SK-N-SH (cell line): ENCODE data around the gene SEMA4D. TPM values are rescaled to one million over a fixed set of nuclear protein-coding genes. Genes with fewer than 3 reads are reported as not detected.

Experiments
- CTCF ChIA-PET: fragments of 300-600, 350-600 bp; formaldehyde crosslinking; extraction: SDS; loops from one replicate; lab custom pipeline; 2021; lab: Yijun Ruan, JAX
- POLR2A ChIA-PET: fragments of 350-600 bp; sonication (Branson Sonifier 250); formaldehyde crosslinking; extraction: SDS; loops from one replicate; lab custom pipeline; 2020; ENCODE audit warnings: antibody characterized with exemption, inconsistent platforms; lab: Yijun Ruan, JAX
- DNase-seq: peaks from one replicate; pipeline ENCODE4 v3.0.0; 2012
- H2AFZ ChIP-seq: fragments of 200-600 bp; sonication (generic); 2 replicates; pipeline ENCODE4 v1.8.1; 2016; ENCODE audit warnings: antibody characterized with exemption, mild to moderate bottlenecking, low read depth
- H3F3A ChIP-seq: fragments of 200-600 bp; sonication (generic); replicated peaks from 2 replicates; pipeline ENCODE3; 2016; ENCODE audit warnings: antibody characterized with exemption, mild to moderate bottlenecking; ENCODE audit not compliant: insufficient read depth
- H3K27ac ChIP-seq, 2 experiments: fragments of 200-500 bp in 1 of 2; fragments of 200-600 bp in 1 of 2; sonication (Bioruptor generic) in 1 of 2; sonication (generic), shearing (Covaris generic) in 1 of 2; 2 replicates each; pipeline versions ENCODE4 v1.5.1 to v1.6.1; 2014 to 2016; ENCODE audit warnings: low read depth in 2 of 2, inconsistent platforms in 1 of 2, low read length in 1 of 2, mild to moderate bottlenecking in 1 of 2, mixed read lengths in 1 of 2
- H3K27me3 ChIP-seq: fragments of 200-600 bp; sonication (generic), shearing (Covaris generic); 2 replicates; pipeline ENCODE4 v1.6.1; 2016; ENCODE audit warnings: mixed run types; ENCODE audit not compliant: insufficient read depth
- H3K36me3 ChIP-seq, 2 experiments: fragments of 200-500 bp in 1 of 2; fragments of 200-600 bp in 1 of 2; sonication (Bioruptor generic) in 1 of 2; sonication (generic) in 1 of 2; replicated peaks in 1 of 2; 2 replicates each; pipeline versions ENCODE3 to v1.5.1; 2014 to 2016; ENCODE audit warnings: low read length in 1 of 2, mild to moderate bottlenecking in 1 of 2; ENCODE audit not compliant: insufficient read depth in 2 of 2, control insufficient read depth in 1 of 2
- H3K4me1 ChIP-seq, 2 experiments: fragments of 200-500 bp in 1 of 2; fragments of 200-600 bp in 1 of 2; sonication (Bioruptor generic) in 1 of 2; sonication (generic), shearing (Covaris generic) in 1 of 2; 2 replicates each; pipeline versions ENCODE4 v1.5.1 to v1.6.1; 2014 to 2016; ENCODE audit warnings: low read depth in 1 of 2, low read length in 1 of 2, mixed run types in 1 of 2; ENCODE audit not compliant: insufficient read depth in 2 of 2, control insufficient read depth in 1 of 2
- H3K4me2 ChIP-seq: fragments of 200-600 bp; sonication (generic), shearing (Covaris generic); 2 replicates; pipeline ENCODE4 v1.6.1; 2017; ENCODE audit warnings: mixed run types
- H3K4me3 ChIP-seq, 2 experiments: fragments of 200-500 bp in 1 of 2; fragments of 200-600 bp in 1 of 2; sonication (Bioruptor generic) in 1 of 2; sonication (generic), shearing (Covaris generic) in 1 of 2; 2 replicates each; pipeline versions ENCODE4 v1.5.1 to v1.8.1; 2014 to 2016; ENCODE audit warnings: low read depth in 2 of 2, inconsistent platforms in 1 of 2, low read length in 1 of 2, mild to moderate bottlenecking in 1 of 2, mixed read lengths in 1 of 2, moderate library complexity in 1 of 2
- H3K79me2 ChIP-seq: fragments of 200-600 bp; sonication (generic); 2 replicates; pipeline ENCODE4 v1.8.1; 2017; ENCODE audit warnings: mild to moderate bottlenecking; ENCODE audit not compliant: insufficient read depth
- H3K9ac ChIP-seq: fragments of 200-600 bp; sonication (generic); 2 replicates; pipeline ENCODE4 v1.6.1; 2017; ENCODE audit warnings: mixed run types
- H3K9me2 ChIP-seq: fragments of 200-600 bp; sonication (generic); 2 replicates; pipeline ENCODE4 v1.6.1; 2017; ENCODE audit warnings: mixed run types
- H3K9me3 ChIP-seq: fragments of 200-600 bp; sonication (generic); 2 replicates; pipeline ENCODE4 v1.6.1; 2017; ENCODE audit warnings: mixed run types, mild to moderate bottlenecking, moderate library complexity
- H4K20me1 ChIP-seq: fragments of 200-600 bp; sonication (generic); 2 replicates; pipeline ENCODE4 v1.6.1; 2017; ENCODE audit warnings: mild to moderate bottlenecking, mixed run types; ENCODE audit not compliant: insufficient read depth
- CHD2 ChIP-seq: fragments of 150-350 bp; IDR thresholded peaks from 2 replicates; pipeline ENCODE4 v1.6.1; 2018; ENCODE audit warnings: low read length; ENCODE audit not compliant: partially characterized antibody
- FOSL2 ChIP-seq: IDR thresholded peaks from 2 replicates; pipeline ENCODE4 v1.4.0; 2012; ENCODE audit warnings: low read depth, mild to moderate bottlenecking, moderate library complexity, borderline replicate concordance
- FOXJ3 ChIP-seq: sonication (generic); formaldehyde crosslinking; IDR thresholded peaks from 2 replicates; pipeline ENCODE4 v1.5.1; 2020; ENCODE audit warnings: mild to moderate bottlenecking, missing genetic modification reagents
- GABPA ChIP-seq: IDR thresholded peaks from 2 replicates; pipeline ENCODE4 v1.4.0; 2012; ENCODE audit warnings: low read depth, mild to moderate bottlenecking
- JUND ChIP-seq: IDR thresholded peaks from 2 replicates; pipeline ENCODE4 v1.4.0; 2012
- MXI1 ChIP-seq: IDR thresholded peaks from 2 replicates; pipeline ENCODE4 v1.6.1; 2012; ENCODE audit warnings: mild to moderate bottlenecking, low read depth, low read length, improper control_type of control experiment
- NFIC ChIP-seq: IDR thresholded peaks from 2 replicates; pipeline ENCODE4 v1.4.0; 2012; ENCODE audit warnings: borderline replicate concordance
- NRF1 ChIP-seq: IDR thresholded peaks from 2 replicates; pipeline ENCODE4 v1.6.1; 2012; ENCODE audit warnings: low read depth, mild to moderate bottlenecking, low read length
- POLR2AphosphoS5 ChIP-seq: IDR thresholded peaks from 2 replicates; pipeline ENCODE4 v1.6.1; 2012; ENCODE audit warnings: low read depth, low read length
- RAD21 ChIP-seq: IDR thresholded peaks from 2 replicates; pipeline ENCODE4 v1.6.1; 2012; ENCODE audit warnings: mild to moderate bottlenecking, low read length
- RCOR1 ChIP-seq: fragments of 150-350 bp; IDR thresholded peaks from 2 replicates; pipeline ENCODE4 v1.6.1; 2017; ENCODE audit warnings: antibody characterized with exemption, low read length
- RFX5 ChIP-seq: IDR thresholded peaks from 2 replicates; pipeline ENCODE4 v1.6.1; 2012; ENCODE audit warnings: mild to moderate bottlenecking, improper control_type of control experiment, low read length
- RXRA ChIP-seq: IDR thresholded peaks from 2 replicates; pipeline ENCODE4 v1.4.0; 2012; ENCODE audit warnings: low read depth, mild to moderate bottlenecking, borderline replicate concordance
- SIN3A ChIP-seq: IDR thresholded peaks from 2 replicates; pipeline ENCODE4 v1.6.1; 2012; ENCODE audit warnings: low read depth, mild to moderate bottlenecking, low read length, moderate library complexity, borderline replicate concordance
- SMC3 ChIP-seq: IDR thresholded peaks from 2 replicates; pipeline ENCODE4 v1.6.1; 2012; ENCODE audit warnings: low read depth, low read length, improper control_type of control experiment
- TCF12 ChIP-seq: IDR thresholded peaks from 2 replicates; pipeline ENCODE4 v1.4.0; 2012
- TEAD4 ChIP-seq: IDR thresholded peaks from 2 replicates; pipeline ENCODE4 v1.4.0; 2012; ENCODE audit warnings: mild to moderate bottlenecking, borderline replicate concordance; ENCODE audit not compliant: insufficient read depth
- YY1 ChIP-seq: IDR thresholded peaks from 2 replicates; pipeline ENCODE4 v1.4.0; 2012; ENCODE audit warnings: low read depth, mild to moderate bottlenecking
- WGBS: methylation state at CpG from one replicate; pipeline ENCODE4 v1.1.6; 2017; ENCODE audit warnings: low lambda C conversion rate; 5-methylcytosine and 5-hydroxymethylcytosine counted together
- polyA plus RNA-seq, 3 experiments: library from polyadenylated mRNA; depleted of rRNA; stranded (reverse); fragments of >200 nt; gene quantifications; 2 replicates each; pipeline ENCODE4 v1.2.3, GENCODE V29; 2012
- TF ChIP-seq, protein P1 (sequence below): fragments of 150-350 bp; IDR thresholded peaks from 2 replicates; pipeline ENCODE4 v1.6.1; 2017; ENCODE audit warnings: antibody characterized with exemption, low read length, low read depth, borderline replicate concordance
- TF ChIP-seq, protein P2 (sequence below): fragments of 150-350 bp; IDR thresholded peaks from 2 replicates; pipeline ENCODE4 v1.6.1; 2016; ENCODE audit warnings: mild to moderate bottlenecking, low read depth, low read length

The SEMA4D gene
- polyA plus RNA-seq, 1 of the 3 experiments (the other 2 are of a cell fraction) = 4.8 TPM

- TF ChIP-seq CHD2 = no peak
- TF ChIP-seq RAD21 = no peak
- no peak for TF ChIP-seq RCOR1
- no peak for TF ChIP-seq SMC3
Measured at GRCh38 chr9:89441986-89442385, 55.9 kb downstream of the SEMA4D start (continued).

DNA sequence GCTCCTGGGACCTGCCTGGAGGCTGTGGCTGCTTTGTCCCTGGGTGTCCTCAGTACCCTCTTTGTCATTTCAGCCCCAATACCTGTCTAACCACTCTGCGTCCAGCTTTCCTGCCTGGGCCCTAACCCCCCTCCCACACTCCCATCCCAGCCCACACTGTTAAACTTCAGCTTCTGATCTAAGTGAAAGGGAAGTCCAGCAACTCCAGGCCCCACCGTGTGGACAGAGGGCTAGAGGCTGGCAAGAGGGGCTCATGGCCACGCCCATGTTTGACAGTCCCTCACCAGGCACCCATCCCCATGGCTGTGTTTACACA, 56.3 kb downstream of the SEMA4D start:
- Histone ChIP-seq H3K9me2 (no peaks in the 10 kb centered on the region), H2AFZ (no peak overlapping the region), H4K20me1 (no peaks in the 10 kb centered on the region), H3K9ac (no peak overlapping the region), H3K4me1 (peaks cover 0 to 29% of the 10 kb centered on the region in 2 experiments; a peak in 1 of 4 replicates), H3K4me2 (no peak overlapping the region), H3K9me3 (no peaks in the 10 kb centered on the region), H3K4me3 (no peak overlapping the region), H3K79me2 (no peaks in the 10 kb centered on the region), H3K27ac (no peak overlapping the region), H3K27me3 (no peaks in the 10 kb centered on the region), H3K36me3 (no peaks in the 10 kb centered on the region), H3F3A (no peaks in the 10 kb centered on the region)
- POLR2A ChIA-PET = no interaction called here
- WGBS = 92% methylated on average over 3 of the region's 3 CpGs
- CTCF ChIA-PET = no interaction called here
- no peak for TF ChIP-seq NRF1
- no peak for TF ChIP-seq RXRA
- no peak for TF ChIP-seq FOXJ3 (CRISPR knock-in tag)
- DNase-seq = no peak

DNA sequence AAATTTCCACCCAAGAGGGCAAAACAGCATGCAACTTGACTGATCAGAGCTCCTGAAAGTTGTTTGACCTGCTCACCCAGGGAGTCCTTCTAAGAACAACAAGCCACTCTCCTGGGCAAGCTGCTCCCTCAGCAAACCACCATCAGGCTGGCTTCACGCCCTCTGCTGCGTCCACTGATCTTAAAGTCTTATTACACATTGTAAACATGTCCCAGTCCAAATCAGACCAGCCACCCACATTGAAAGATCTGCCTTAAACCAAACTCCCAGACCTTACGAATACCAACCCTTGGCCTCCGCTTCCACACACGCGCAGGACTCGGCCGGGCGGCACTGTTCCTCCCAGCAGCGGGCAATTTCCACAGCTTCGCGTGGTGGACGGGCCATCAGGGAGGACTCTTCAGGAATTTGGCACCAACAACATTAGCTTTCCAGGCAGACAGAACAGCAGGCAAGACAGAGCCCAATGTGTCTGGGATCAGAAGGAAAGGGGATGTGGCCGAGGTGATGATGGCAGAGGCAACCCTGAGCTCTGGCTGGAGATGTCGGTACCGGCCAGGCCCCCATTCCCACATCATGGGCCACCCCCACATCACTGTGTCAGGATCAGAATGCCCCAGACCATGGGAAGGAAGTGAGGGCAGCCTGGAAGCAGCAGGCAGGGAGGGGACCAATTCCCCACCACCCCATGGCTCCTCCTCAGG, 56.8 kb downstream of the SEMA4D start:
- Histone ChIP-seq H3K79me2 (no peaks in the 10 kb centered on the region), H3K4me1 (peaks cover 0 to 29% of the 10 kb centered on the region in 2 experiments; a peak in 1 of 4 replicates), H3K4me2 (no peak overlapping the region), H3F3A (no peaks in the 10 kb centered on the region), H3K27me3 (no peaks in the 10 kb centered on the region), H3K9ac (no peak overlapping the region), H3K36me3 (no peaks in the 10 kb centered on the region), H3K4me3 (no peak overlapping the region), H2AFZ (no peak overlapping the region), H3K27ac (no peak overlapping the region), H3K9me3 (no peaks in the 10 kb centered on the region)
- 93% methylated on average over 16 of the region's 16 CpGs for WGBS
- ChIA-PET CTCF (interaction anchor here (1.0 to 1.7 kb wide), 2 partner anchors 10 to 108 kb away, joined by 4 to 7 read pairs; no protein-coding TSS in a partner anchor), POLR2A (no interaction called here)
- TF ChIP-seq TCF12 (no peak), MXI1 (no peak), NRF1 (no peak), TEAD4 (no peak), SMC3 (no peak), GABPA (no peak), FOXJ3 (CRISPR knock-in tag) (no peak), FOSL2 (no peak), RFX5 (no peak), YY1 (no peak), NFIC (no peak), SIN3A (no peak), JUND (no peak), POLR2AphosphoS5 (no peak)
- TF ChIP-seq, protein P1, sequence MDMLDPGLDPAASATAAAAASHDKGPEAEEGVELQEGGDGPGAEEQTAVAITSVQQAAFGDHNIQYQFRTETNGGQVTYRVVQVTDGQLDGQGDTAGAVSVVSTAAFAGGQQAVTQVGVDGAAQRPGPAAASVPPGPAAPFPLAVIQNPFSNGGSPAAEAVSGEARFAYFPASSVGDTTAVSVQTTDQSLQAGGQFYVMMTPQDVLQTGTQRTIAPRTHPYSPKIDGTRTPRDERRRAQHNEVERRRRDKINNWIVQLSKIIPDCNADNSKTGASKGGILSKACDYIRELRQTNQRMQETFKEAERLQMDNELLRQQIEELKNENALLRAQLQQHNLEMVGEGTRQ = no peak
- TF ChIP-seq, protein P2, sequence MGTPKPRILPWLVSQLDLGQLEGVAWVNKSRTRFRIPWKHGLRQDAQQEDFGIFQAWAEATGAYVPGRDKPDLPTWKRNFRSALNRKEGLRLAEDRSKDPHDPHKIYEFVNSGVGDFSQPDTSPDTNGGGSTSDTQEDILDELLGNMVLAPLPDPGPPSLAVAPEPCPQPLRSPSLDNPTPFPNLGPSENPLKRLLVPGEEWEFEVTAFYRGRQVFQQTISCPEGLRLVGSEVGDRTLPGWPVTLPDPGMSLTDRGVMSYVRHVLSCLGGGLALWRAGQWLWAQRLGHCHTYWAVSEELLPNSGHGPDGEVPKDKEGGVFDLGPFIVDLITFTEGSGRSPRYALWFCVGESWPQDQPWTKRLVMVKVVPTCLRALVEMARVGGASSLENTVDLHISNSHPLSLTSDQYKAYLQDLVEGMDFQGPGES = no peak
- TF ChIP-seq, all 33 proteins: peak for 0
- DNase-seq = no peak
- Histone ChIP-seq H4K20me1 (no peaks in the 10 kb centered on the region), H3K9me2 (no peaks in the 10 kb centered on the region)
